ENCODE results near the gene EIF3A. TPM values are rescaled to one million over a fixed set of nuclear protein-coding genes. Genes with fewer than 3 reads are reported as not detected.

Gene EIF3A
- total RNA-seq, 1 donor from 2014 or later = 96.9 TPM

DNA sequence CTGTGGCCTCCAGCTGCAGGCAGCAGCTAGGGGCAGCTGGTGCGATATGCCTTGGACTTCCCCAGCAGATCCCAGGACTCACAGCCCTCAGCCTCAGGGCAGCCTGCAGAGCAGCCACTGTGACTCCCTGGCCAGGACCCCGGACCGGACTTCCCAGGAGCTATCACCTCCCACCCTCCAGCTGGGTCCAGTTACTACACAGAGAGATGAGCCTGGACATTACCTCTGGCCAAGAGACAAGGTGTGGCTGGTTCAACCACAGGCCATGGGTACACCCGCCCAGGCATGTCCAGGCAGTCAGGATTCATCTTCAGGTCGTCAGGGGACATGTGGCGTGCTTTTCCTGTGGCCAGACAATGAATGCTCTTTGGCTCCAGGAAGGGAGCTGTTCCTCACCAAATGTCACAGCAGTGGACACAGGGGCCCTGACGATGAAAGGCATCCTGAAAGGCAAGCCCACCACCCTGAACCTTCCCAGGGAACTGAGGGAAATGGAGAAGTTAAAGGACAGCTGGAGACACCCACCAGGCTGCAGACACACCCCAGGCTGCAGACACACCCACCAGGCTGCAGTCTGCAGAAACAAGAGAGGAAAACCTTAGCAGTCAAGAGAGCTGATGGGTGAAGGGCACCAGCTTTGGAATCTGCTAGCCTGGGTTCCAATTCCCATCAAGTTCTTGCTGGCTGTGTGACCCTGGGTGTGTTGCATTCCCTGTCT, 76.9 kb downstream of the EIF3A start:
- H3K27me3 ChIP-seq = no peaks in the 10 kb centered on the region
- H3K36me3 ChIP-seq = no peaks in the 10 kb centered on the region
- no peak for ATAC-seq
- peak; percentile 41 for DNase-seq
- no peaks in the 10 kb centered on the region for H3K9me3 ChIP-seq
- H3K4me3 ChIP-seq = no peak overlapping the region
- TF ChIP-seq, protein P1, sequence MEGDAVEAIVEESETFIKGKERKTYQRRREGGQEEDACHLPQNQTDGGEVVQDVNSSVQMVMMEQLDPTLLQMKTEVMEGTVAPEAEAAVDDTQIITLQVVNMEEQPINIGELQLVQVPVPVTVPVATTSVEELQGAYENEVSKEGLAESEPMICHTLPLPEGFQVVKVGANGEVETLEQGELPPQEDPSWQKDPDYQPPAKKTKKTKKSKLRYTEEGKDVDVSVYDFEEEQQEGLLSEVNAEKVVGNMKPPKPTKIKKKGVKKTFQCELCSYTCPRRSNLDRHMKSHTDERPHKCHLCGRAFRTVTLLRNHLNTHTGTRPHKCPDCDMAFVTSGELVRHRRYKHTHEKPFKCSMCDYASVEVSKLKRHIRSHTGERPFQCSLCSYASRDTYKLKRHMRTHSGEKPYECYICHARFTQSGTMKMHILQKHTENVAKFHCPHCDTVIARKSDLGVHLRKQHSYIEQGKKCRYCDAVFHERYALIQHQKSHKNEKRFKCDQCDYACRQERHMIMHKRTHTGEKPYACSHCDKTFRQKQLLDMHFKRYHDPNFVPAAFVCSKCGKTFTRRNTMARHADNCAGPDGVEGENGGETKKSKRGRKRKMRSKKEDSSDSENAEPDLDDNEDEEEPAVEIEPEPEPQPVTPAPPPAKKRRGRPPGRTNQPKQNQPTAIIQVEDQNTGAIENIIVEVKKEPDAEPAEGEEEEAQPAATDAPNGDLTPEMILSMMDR (IDR thresholded peaks at IDR 0.05) = no peak
- intact Hi-C loops (cut with DNase I) = no loop called here
- H3K27ac ChIP-seq = no peak overlapping the region
- peaks cover 5% of the 10 kb centered on the region for H3K4me1 ChIP-seq

DNA sequence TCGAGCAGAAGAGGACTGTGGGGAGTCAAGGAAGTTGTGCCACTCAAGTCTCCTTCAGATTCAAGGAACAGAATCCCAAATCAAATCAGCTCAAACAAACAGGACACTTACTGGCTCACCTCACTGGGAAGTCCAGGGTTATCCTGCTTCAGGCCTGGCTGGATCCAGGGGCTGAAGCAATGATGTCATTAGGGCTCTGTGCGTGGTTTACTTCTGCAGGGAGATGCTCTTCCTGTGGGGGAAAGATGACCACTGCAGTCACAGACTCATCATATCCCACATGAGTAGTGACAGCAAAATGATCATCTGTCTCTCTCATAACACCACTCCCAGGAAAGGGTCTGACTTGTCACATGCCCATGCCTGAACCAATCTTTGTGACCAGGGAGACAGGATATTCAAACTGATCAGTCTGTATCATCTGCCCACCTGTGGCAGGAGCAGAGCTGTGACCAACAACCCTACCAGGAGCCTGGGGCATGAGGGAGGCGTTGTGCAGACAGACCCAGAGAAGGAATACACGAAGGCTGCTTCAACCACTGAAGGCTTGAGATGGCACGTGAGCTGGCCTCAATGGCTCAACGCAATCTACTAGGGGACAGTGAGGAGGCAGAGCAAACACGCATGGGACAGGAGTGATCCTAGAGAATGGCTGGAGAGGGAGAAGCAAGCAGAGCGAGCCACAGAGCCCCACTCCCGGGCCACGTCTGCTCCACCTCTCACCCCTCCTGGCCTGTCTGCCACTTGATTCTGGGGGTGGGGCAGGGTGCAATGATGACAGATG, 78.7 kb downstream of the EIF3A start:
- DNase-seq (no peak), ATAC-seq (no peak)
- intact Hi-C loops (cut with DNase I) = no loop called here
- Histone ChIP-seq H3K9me3 (no peaks in the 10 kb centered on the region), H3K27ac (no peak overlapping the region), H3K36me3 (no peaks in the 10 kb centered on the region), H3K4me1 (peaks cover 5% of the 10 kb centered on the region), H3K27me3 (no peaks in the 10 kb centered on the region), H3K4me3 (no peak overlapping the region)
- TF ChIP-seq, protein P1 (IDR thresholded peaks at IDR 0.05) = no peak

DNA sequence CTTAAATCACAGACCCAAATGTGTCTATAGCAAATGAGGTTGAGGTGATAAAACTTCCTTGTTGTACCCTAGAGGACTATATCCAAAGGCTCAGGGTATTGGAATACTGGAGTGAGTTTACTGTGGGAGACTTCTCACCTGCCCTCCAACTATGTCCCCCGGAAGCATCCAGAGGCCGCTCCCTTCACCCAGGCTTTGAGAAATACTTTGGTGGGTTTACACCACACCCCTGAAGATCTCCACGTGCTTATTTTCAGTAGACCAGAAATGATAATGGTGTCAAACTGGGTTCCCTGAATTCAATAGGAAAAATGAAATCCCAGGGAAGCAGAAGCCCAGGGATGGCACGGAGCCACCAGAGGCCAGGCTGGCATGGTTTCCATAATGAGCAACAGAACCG, 82.4 kb downstream of the EIF3A start:
- ATAC-seq (no peak), DNase-seq (no peak)
- H3K9me3 ChIP-seq = no peaks in the 10 kb centered on the region
- TF ChIP-seq, protein P1 (IDR thresholded peaks at IDR 0.05) = no peak
- H3K4me3 ChIP-seq = no peak overlapping the region
- no peaks in the 10 kb centered on the region for H3K36me3 ChIP-seq
- no peak overlapping the region for H3K27ac ChIP-seq
- no peaks in the 10 kb centered on the region for H3K27me3 ChIP-seq
- intact Hi-C loops (cut with DNase I) = no loop called here
- H3K4me1 ChIP-seq = no peaks in the 10 kb centered on the region

DNA sequence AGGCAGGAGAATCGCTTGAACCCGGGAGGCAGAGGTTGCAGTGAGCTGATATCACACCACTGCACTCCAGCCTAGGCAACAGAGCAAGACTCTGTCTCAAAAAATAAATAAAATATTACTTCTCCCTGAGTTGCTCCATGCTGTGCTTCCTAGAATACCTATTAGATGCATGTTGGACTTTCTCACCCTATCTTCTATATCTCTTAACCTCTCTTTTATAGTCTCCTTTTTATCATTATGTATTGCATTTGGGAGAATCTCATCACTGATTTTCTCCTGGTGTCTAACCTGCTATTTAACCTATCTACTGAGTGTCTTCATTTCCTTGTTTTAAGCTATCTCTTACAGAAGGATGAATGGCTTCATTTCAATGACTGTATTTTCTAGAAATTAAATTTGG, 83.2 kb downstream of the EIF3A start:
- Histone ChIP-seq H3K4me3 (no peak overlapping the region), H3K9me3 (no peaks in the 10 kb centered on the region), H3K36me3 (no peaks in the 10 kb centered on the region), H3K4me1 (no peaks in the 10 kb centered on the region), H3K27ac (no peak overlapping the region), H3K27me3 (no peaks in the 10 kb centered on the region)
- intact Hi-C loops (cut with DNase I) = no loop called here
- DNase-seq = no peak
- TF ChIP-seq, protein P1 (IDR thresholded peaks at IDR 0.05) = no peak
- ATAC-seq = no peak

DNA sequence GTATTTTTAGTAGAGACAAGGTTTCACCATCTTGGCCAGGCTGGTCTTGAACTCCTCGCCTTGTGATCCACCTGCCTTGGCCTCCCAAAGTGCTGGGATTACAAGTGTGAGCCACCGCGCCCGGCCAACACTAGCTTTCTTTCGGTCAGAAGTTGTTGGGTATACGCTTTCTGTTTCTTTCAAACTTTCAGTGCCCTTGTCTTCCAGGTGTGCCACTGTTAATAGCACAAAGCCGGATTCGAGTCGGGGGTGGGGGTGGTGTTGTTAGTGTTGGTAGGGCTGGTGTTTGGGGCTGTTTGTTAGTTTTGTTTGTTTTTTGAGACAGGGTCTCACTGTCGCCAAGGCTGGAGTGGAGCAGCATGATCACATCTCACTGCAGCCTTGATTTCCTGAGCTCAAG, 84.9 kb downstream of the EIF3A start:
- Histone ChIP-seq H3K9me3 (no peaks in the 10 kb centered on the region), H3K27ac (no peak overlapping the region), H3K27me3 (no peaks in the 10 kb centered on the region), H3K36me3 (no peaks in the 10 kb centered on the region), H3K4me1 (no peaks in the 10 kb centered on the region), H3K4me3 (no peak overlapping the region)
- DNase-seq (no peak), ATAC-seq (no peak)
- TF ChIP-seq, protein P1 (IDR thresholded peaks at IDR 0.05) = no peak
- intact Hi-C loops (cut with DNase I) = no loop called here
